ENCODE results near the gene DAPK2.

The DAPK2 gene

DNA sequence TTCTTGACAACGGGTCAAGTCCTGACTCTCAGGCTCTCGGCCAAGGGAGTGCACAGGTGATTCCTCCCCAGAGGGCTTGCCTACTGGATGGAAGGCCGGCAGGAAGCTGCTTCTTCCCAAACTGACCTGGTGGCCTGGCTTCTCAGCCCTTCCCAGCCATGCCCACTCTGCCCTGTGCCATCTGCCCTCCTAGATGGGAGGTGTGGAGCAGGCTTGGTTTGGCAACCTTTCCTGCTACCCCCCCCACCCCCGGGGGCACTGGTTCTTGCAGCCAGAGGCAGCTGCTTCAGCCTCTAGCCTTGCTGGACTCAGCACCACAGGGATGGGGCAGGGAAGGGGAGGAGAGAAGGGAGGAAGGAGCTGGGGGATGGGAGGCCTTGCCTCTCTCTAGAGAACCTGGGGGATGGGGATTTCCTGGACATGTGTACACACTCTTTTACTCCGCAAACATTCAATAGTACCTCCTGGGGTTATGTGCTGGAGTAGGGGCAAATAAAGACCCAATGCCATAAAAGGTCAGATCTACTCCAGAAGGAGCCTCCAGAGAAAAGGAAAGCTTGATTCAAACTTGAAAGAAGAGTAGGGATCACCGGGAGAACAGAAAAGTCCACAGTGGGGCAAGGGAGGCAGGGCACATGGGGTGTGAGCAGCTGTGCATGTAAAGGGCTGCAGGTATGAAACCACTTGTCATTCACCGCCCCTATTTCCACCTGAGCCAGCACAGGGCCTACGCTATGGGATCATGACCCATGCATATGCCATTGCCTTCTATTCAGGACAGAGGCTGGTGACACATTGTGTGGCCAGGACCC lies 4.2 kb upstream of the DAPK2 start:
- no peak for DNase-seq

GRCh38 chr15:64048781-64049460 lies 2.6 kb upstream of the DAPK2 start:
- Histone ChIP-seq H3K36me3 (no peaks in the 10 kb centered on the region), H3K27ac (no peak overlapping the region), H3K27me3 (ENCODE audit: insufficient read depth, low read depth, severe bottlenecking) (no peaks in the 10 kb centered on the region), H3K9me3 (ENCODE audit: severe bottlenecking) (no peaks in the 10 kb centered on the region), H3K4me3 (ENCODE audit: low read depth, low read length) (no peak overlapping the region)
- TF ChIP-seq CTCF (IDR thresholded peaks at IDR 0.05; ENCODE audit: low read depth, low read length) = no peak
- DNase-seq = no peak

More for the DNA sequence above, 4.2 kb upstream of the DAPK2 start:
- no peak overlapping the region for H3K4me3 ChIP-seq (ENCODE audit: low read depth, low read length)
- no peak for TF ChIP-seq CTCF (IDR thresholded peaks at IDR 0.05; ENCODE audit: low read depth, low read length)
- H3K36me3 ChIP-seq = no peaks in the 10 kb centered on the region
- H3K27me3 ChIP-seq (ENCODE audit: insufficient read depth, low read depth, severe bottlenecking) = no peaks in the 10 kb centered on the region
- H3K27ac ChIP-seq = no peak overlapping the region
- H3K9me3 ChIP-seq (ENCODE audit: severe bottlenecking) = no peaks in the 10 kb centered on the region

DNA sequence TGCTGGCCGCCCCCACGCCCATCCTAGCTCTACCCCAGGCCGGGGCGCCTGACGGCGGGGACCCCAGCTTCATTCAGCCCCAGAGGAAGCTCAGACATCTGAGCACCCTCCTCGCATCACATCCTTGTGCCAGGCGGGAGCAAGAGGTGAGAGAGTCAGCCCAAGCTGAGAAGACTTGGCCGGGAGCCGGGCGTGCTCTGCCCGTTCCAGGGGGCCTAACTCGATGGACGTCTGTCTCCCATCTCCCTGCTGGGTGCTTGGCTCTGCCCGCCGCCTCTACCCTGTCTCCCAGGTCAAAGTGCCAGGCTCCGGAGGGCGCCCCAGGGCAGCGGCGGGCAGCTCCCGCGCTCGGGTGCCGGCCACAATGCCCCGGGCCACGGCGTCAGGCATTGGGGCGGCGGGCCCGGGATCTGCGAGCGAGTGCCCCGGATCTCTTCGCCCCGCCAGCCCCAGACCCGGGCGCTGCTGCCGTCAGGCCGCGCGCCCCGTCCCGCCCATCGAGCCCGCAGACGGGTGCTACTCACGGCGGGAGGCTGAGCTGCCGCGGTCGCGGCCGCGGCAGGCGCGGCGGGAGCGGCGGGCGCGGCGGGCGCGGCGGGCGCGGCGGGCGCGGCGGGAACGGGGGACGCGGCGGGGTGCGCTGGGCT lies 388 bp downstream of the DAPK2 start:
- DNase-seq = peak; percentile 12
- TF ChIP-seq CTCF (IDR thresholded peaks at IDR 0.05; ENCODE audit: low read depth, low read length) = no peak
- no peaks in the 10 kb centered on the region for H3K27me3 ChIP-seq (ENCODE audit: insufficient read depth, low read depth, severe bottlenecking)

GRCh38 chr15:64045101-64045435 lies 1.2 kb downstream of the DAPK2 start:
- Histone ChIP-seq H3K36me3 (no peaks in the 10 kb centered on the region), H3K27ac (no peak overlapping the region), H3K9me3 (ENCODE audit: severe bottlenecking) (no peaks in the 10 kb centered on the region), H3K27me3 (ENCODE audit: insufficient read depth, low read depth, severe bottlenecking) (no peaks in the 10 kb centered on the region), H3K4me3 (ENCODE audit: low read depth, low read length) (no peak overlapping the region)
- TF ChIP-seq CTCF (IDR thresholded peaks at IDR 0.05; ENCODE audit: low read depth, low read length) = no peak
- DNase-seq = no peak

More for the DNA sequence above, 388 bp downstream of the DAPK2 start:
- H3K36me3 ChIP-seq = no peaks in the 10 kb centered on the region
- H3K4me3 ChIP-seq (ENCODE audit: low read depth, low read length) = peak overlapping the region; percentile 40
- no peaks in the 10 kb centered on the region for H3K9me3 ChIP-seq (ENCODE audit: severe bottlenecking)
- H3K27ac ChIP-seq = no peak overlapping the region; the same call in 1 of the 2 replicates

DNA sequence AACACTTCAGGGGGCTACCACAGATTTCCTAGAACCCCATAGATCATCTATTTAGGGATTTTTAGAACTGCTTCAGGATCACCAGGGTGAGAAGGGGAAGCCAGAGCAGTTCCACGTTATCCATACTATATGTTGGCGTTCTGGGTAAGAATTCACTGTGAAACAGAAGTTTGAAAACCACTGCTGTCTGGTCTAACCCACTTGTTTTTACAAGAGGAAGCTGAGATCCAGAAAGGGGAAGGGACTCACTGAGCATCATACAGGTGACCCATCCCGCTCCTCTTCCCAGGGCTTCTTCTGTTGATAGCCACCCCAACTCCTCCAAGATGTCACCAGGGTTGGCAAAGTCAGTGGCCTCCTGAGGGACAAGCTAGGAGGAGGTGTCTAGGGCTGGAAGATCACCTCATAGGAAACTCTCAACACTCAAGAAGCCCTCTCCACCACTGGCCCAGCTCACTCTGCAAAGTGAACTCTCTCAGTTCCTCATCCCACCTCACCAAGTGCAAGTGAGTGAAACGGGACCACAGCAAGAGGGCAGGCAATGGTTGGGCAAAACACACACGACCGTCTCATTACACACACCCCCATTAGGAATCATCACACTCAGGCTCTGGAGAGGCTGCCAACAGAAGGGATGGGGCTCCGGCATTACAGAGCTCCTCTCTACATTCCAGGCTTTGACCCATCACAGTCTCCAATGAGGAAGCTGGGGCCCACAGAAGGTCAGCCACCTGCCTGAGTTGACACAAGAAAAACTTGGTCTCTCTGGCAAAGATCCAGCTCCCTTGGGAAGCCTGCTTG lies 1.8 kb downstream of the DAPK2 start:
- Histone ChIP-seq H3K27me3 (ENCODE audit: insufficient read depth, low read depth, severe bottlenecking) (no peaks in the 10 kb centered on the region), H3K36me3 (no peaks in the 10 kb centered on the region), H3K27ac (no peak overlapping the region), H3K4me3 (ENCODE audit: low read depth, low read length) (no peak overlapping the region), H3K9me3 (ENCODE audit: severe bottlenecking) (no peaks in the 10 kb centered on the region)
- TF ChIP-seq CTCF (IDR thresholded peaks at IDR 0.05; ENCODE audit: low read depth, low read length) = no peak
- no peak for DNase-seq

Data from WERI-Rb-1 (cell line).